MG63 (cell line): ENCODE results near the gene ULK2. TPM values are rescaled to one million over a fixed set of nuclear protein-coding genes. Genes with fewer than 3 reads are reported as not detected.

Experiments used
- DNase-seq: peaks from one replicate; pipeline ENCODE4 v3.0.0-alpha.2; 2020
- H3K27me3 ChIP-seq: fragments of 250-450 bp; sonication (Bioruptor Pico); 2 replicates; pipeline ENCODE4 v1.5.1; 2020; ENCODE audit warnings: mild to moderate bottlenecking, moderate library complexity
- H3K36me3 ChIP-seq: fragments of 250-450 bp; sonication (Bioruptor Pico); 2 replicates; pipeline ENCODE4 v1.5.1; 2020; ENCODE audit warnings: mild to moderate bottlenecking, moderate library complexity
- H3K4me3 ChIP-seq: fragments of 250-450 bp; sonication (Bioruptor Pico); 2 replicates; pipeline ENCODE4 v1.5.1; 2020; ENCODE audit warnings: mild to moderate bottlenecking, moderate library complexity
- H3K9me3 ChIP-seq: fragments of 250-450 bp; sonication (Bioruptor Pico); 2 replicates; pipeline ENCODE4 v1.5.1; 2020; ENCODE audit warnings: mild to moderate bottlenecking, moderate library complexity
- total RNA-seq: library from RNA; depleted of rRNA; stranded (reverse); fragments of >200 nt; shearing (Covaris generic); gene quantifications from 2 replicates; pipeline ENCODE4 v1.2.3, GENCODE V29; 2014; ENCODE audit warnings: low replicate concordance

The ULK2 gene
- total RNA-seq, 1 experiment from 2014 or later = 12.0 TPM

DNA sequence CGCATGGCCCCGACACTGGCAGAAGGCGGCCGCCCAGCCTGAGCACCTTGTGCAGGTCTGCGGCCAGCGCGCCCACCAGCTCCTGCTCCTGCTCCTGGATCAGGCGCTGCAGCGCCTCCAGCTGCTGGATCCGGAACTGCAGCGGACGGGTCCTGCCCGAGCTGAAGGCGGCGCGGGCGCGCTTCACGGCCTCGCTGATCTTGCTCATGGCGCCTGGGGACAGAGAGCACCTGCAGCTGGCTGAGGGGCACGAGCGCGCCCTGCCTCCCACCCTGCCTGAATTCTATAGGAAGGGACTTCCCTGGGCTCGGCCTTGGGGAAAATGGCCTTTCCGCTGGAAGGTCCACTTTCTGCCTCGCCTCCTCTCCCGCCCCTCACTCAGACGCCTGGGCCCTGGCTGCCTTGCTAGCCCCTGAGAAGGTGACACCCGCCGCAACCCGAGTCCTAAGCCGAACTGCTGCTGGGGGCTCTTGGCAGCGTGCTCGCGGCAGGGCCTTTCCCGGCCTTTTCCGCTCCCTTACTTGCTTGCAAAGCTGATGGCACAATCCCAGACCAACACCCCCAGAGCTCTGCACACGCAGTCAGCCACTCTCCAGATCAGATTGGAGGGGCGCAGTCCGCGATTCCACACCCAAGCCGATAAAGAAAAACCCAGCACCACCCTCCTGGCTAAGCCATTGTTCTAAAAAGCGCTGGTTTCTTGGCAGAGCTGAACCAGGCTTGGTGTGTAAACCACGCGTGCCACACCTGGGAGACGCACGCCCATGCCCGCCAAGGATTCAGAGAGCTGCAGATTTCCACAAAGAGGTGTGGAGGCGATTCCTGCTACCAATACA lies 122.6 kb downstream of the ULK2 start:
- no peak for DNase-seq
- Histone ChIP-seq H3K4me3 (no peak overlapping the region), H3K27me3 (no peaks in the 10 kb centered on the region), H3K36me3 (no peaks in the 10 kb centered on the region), H3K9me3 (no peaks in the 10 kb centered on the region)

DNA sequence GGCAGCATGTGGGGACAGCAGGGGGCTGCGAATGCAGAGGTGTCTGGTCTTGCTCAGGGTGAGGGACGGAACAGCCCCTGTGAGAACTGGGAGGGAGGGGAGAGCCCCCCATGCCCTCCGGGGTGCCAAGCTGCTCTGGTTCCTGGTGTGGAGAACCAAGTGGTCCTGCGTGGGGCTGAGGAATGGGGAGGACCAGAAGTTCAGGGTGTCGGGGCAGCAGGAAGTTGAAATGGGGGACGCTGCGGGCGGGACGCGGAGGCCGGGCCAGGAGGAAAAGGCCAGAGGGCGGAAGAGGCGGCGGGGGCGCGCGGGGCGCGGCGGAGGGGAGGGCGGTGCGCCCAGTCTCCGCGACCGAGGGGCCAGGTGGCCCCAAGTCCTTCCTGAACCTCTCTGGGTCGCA lies 123.2 kb downstream of the ULK2 start:
- Histone ChIP-seq H3K9me3 (no peaks in the 10 kb centered on the region), H3K36me3 (no peaks in the 10 kb centered on the region), H3K27me3 (no peaks in the 10 kb centered on the region), H3K4me3 (no peak overlapping the region)
- no peak for DNase-seq

DNA sequence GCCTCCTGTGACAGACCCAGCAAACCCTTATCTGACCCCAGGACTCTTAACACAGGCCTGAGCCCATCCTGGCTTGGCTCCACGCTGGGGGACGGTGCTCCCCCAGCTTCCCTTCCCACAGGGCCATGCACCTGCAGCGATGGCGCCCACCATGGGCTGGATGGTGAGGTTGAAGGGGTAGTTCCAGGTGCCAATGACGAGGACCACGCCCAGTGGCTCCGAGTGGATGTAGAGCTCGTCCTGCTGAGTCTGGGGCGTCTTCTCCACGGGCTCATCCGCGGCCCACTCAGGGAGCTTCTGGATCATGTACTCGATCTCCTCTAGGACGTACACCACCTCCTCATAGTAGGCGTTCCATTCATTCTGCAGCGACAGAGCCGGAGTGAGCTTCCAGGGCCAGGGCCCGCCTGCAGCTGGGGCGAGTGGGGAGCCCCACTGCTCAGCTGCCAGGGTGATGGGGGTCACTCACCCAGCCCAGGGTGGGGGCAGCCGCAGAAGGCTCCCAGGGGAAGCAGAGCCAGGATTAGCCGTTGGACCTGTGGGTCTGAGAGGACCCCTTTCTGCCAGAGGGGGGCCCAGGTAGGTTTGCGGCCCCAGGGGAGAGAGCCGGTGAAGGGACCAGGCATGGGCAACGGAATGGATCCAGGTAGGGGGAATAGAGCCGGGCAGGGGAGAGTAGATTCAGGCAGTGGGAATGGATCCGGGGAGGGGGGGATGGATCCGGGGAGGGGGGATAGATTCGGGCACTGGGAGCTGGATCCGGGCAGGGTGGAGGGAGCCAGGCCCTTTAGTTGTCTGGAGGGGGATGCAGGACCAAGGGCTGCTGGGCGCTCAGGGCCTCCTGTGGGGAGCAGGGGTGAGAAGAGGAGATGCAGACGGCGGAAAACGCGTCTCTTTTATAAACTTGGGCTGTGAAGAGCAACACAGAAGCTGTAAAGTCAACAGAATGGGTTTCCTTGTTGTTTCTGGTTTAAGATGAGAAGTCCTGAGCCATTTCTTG lies 124.3 kb downstream of the ULK2 start:
- Histone ChIP-seq H3K36me3 (no peaks in the 10 kb centered on the region), H3K27me3 (no peaks in the 10 kb centered on the region), H3K9me3 (no peaks in the 10 kb centered on the region), H3K4me3 (no peak overlapping the region)
- no peak for DNase-seq

- Histone ChIP-seq H3K36me3 (no peaks in the 10 kb centered on the region), H3K9me3 (no peaks in the 10 kb centered on the region), H3K4me3 (no peak overlapping the region), H3K27me3 (no peaks in the 10 kb centered on the region)
- no peak for DNase-seq
These were observed 125.2 kb downstream of the ULK2 start for GRCh38 chr17:19742495-19742894.

- no peak for DNase-seq
- H3K4me3 ChIP-seq = no peak overlapping the region
- no peaks in the 10 kb centered on the region for H3K9me3 ChIP-seq
- no peaks in the 10 kb centered on the region for H3K27me3 ChIP-seq
- H3K36me3 ChIP-seq = no peaks in the 10 kb centered on the region
These were observed 125.8 kb downstream of the ULK2 start for GRCh38 chr17:19741832-19742457.

GRCh38 chr17:19740933-19741332 lies 126.8 kb downstream of the ULK2 start:
- Histone ChIP-seq H3K9me3 (no peaks in the 10 kb centered on the region), H3K4me3 (no peak overlapping the region), H3K36me3 (no peaks in the 10 kb centered on the region), H3K27me3 (no peaks in the 10 kb centered on the region)
- no peak for DNase-seq

DNA sequence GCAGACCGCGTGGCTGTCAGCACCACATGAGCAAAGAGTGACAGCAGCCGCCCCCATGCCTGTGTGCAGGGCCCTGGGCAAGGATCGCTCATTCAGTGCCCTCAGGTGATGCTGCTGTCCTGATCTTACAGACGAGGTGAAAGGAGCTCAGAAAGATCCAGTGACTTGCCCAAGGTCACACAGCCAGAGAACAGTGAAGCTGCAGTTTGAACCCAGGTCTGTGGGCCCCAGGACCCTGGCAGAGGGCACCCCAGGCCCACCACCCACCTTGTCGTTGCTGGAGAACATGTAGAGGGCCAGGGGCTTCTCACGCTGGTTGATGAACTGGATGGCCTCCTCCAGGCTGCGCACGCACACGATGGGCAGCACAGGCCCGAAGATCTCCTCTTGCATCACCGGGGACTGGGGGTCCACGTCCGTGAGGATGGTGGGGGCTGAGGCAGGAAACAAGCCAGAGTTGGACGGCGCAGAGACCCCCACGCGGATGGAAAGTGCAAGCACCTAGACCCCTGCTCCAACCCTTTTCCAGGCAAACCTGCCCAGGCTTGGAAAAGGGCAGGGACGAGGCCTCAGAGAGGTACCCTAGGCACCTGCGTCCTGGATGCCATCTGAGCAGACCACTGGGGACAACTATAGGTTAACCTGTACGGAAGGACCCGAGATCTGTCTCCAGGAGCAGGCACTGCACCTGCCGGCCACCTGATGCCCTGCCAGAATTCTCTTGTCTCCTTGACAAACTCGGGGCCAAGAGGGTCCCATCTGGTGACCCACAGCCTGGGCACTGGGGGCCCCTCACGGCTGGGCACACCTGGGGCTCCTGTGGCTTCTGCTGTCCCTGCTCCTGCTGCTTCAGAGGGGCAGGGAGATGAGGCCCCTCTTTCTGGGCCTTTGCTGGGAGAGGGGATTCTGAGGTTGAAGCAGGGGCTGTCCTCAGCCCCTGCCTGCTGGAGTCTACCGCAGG lies 128.2 kb downstream of the ULK2 start:
- no peak for DNase-seq
- Histone ChIP-seq H3K36me3 (no peaks in the 10 kb centered on the region), H3K4me3 (no peak overlapping the region), H3K9me3 (no peaks in the 10 kb centered on the region), H3K27me3 (no peaks in the 10 kb centered on the region)

DNA sequence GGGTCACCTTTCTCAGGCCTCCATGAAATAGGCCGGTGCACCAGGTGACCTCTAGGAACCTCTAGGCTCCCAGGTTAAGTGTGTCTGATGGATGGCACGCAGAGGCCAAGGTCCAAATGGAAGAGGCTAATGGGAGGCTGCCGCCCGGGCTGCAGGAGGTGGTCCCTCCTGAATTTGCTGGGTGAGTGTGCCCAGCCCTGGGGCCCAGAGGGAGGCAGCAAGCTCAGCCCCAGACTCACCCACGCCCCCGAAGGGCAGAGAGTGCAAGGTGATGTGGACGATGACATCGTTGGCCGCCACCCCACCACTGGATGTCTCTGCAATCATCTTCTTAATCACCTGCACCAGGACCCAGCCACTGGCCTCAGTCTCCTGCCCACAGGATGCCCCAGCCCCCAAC lies 129.0 kb downstream of the ULK2 start:
- DNase-seq = no peak
- Histone ChIP-seq H3K36me3 (no peaks in the 10 kb centered on the region), H3K4me3 (no peak overlapping the region), H3K9me3 (no peaks in the 10 kb centered on the region), H3K27me3 (no peaks in the 10 kb centered on the region)

DNA sequence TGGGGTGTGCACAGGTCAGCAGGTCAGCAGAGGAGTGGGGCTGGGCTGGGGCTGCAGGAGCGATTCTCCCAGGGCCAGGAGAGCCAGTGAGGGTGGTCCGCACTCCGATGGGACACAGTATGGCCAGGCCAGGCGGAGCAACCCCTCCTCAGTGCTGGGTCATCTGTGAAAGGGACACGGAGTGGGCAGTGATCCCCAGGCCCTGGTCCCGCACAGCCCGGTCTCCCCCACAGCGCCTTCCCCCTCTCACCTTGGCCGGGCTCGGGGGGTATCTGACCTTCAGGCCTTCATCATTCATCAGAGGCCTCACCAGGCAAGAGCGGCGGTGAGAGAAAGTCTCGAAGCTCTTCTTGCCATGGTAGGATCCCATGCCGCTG lies 129.7 kb downstream of the ULK2 start:
- H3K9me3 ChIP-seq = no peaks in the 10 kb centered on the region
- no peak overlapping the region for H3K4me3 ChIP-seq
- no peak for DNase-seq
- H3K36me3 ChIP-seq = no peaks in the 10 kb centered on the region
- no peaks in the 10 kb centered on the region for H3K27me3 ChIP-seq

DNA sequence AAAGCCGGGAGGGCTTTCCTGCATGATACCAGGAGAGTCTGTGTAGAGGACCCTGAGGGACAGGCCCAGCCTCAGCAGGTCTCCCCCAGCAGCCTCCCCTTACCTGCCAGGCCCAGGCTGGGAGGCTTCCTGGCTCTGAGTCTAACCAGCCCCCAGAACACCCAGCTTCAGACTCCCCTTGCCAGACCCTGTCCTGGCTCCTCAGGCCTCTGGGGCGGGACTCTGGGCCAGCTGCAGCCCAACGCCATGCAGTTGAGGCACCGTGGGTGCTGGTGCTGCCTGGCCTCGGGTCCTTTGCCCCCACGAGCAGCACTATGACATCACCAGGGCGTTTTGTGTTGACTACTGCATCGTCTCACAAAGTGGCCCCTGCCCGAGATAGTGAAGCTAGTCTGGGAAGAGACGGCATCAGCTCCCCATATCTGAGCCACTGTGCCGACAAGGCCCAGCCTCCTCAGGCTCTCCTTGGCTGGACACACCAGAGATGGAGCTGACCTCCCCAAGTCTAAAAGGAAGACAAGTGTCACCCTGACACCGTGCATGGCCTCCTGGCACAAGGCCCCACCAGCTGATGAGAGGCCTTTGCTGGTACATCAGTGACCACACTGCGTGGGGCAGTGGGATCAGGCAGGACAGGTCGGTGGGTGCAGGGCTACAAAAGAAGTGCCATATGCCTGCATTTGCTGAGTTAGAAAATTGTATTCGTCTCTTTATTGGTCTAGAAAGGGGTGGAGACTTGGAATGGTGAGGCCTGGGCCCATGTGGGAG lies 130.2 kb downstream of the ULK2 start:
- H3K4me3 ChIP-seq = no peak overlapping the region
- no peak for DNase-seq

GRCh38 chr17:19736071-19736470 lies 131.7 kb downstream of the ULK2 start:
- no peaks in the 10 kb centered on the region for H3K9me3 ChIP-seq
- no peak for DNase-seq
- no peaks in the 10 kb centered on the region for H3K36me3 ChIP-seq
- no peak overlapping the region for H3K4me3 ChIP-seq
- H3K27me3 ChIP-seq = no peaks in the 10 kb centered on the region

More for the DNA sequence above, 130.2 kb downstream of the ULK2 start:
- Histone ChIP-seq H3K36me3 (no peaks in the 10 kb centered on the region), H3K27me3 (no peaks in the 10 kb centered on the region), H3K9me3 (no peaks in the 10 kb centered on the region)

DNA sequence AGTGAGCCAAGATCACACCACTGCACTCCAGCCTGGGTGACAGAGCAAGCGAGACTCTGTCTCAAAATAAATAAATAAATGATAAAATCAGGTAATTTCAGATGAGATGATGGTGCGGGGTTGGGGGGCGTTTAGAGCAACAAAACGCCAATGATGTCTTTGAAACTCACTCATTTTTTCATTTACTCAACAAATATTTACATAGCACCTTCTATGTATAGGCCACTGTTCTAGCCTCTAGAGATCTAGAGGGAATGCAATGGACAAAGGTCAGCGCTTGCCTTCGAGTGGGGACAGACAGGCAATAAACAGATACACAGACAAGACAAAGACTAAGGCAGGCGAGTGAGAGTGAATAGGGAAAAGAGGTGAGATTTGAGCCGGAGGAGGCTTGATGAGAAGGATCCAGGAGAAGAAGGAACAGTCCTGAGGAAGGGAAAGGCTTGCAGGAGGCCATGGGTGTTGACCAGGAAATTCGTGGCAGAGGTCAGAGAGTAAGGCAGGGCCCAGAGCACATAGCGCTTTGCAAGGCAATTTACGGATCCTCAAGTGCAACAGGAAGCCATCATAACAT lies 133.7 kb downstream of the ULK2 start:
- no peak for DNase-seq
- H3K36me3 ChIP-seq = no peaks in the 10 kb centered on the region
- H3K9me3 ChIP-seq = no peaks in the 10 kb centered on the region
- no peak overlapping the region for H3K4me3 ChIP-seq
- no peaks in the 10 kb centered on the region for H3K27me3 ChIP-seq

- H3K36me3 ChIP-seq = no peaks in the 10 kb centered on the region
- no peak for DNase-seq
- no peaks in the 10 kb centered on the region for H3K9me3 ChIP-seq
- no peak overlapping the region for H3K4me3 ChIP-seq
- H3K27me3 ChIP-seq = no peaks in the 10 kb centered on the region
These were observed 136.1 kb downstream of the ULK2 start for GRCh38 chr17:19731626-19732025.

DNA sequence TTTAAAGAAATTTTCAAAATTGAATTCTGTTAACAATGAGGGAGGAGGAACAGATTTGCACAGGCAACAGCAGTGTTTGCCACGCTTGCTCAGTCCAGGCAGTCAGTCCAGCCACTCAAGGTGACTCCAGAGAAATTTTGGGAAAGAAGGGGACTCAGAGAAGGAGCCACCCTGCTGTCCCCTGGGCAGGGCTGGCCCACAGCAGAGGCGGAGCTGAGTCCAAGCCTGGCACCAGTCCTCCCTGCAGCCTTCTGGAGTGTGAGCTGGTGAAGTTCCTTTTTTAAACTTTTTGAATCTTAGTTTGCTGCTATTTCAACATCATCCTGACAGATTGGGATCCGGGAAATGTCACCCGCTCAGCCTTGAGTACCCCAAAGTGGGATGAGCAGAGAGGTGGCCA lies 136.9 kb downstream of the ULK2 start:
- H3K36me3 ChIP-seq = no peaks in the 10 kb centered on the region
- no peak for DNase-seq
- no peaks in the 10 kb centered on the region for H3K27me3 ChIP-seq
- no peaks in the 10 kb centered on the region for H3K9me3 ChIP-seq
- no peak overlapping the region for H3K4me3 ChIP-seq

- Histone ChIP-seq H3K4me3 (no peak overlapping the region), H3K27me3 (no peaks in the 10 kb centered on the region), H3K9me3 (no peaks in the 10 kb centered on the region), H3K36me3 (no peaks in the 10 kb centered on the region)
- no peak for DNase-seq
These were observed 137.8 kb downstream of the ULK2 start for GRCh38 chr17:19729900-19730299.
